Measurements from ENCODE around the gene GPR42. TPM values are rescaled to one million over a fixed set of nuclear protein-coding genes. Genes with fewer than 3 reads are reported as not detected.

GPR42 gene
- total RNA-seq, 4 donors from 2014 or later = 0.51 TPM; not detected in 3

DNA sequence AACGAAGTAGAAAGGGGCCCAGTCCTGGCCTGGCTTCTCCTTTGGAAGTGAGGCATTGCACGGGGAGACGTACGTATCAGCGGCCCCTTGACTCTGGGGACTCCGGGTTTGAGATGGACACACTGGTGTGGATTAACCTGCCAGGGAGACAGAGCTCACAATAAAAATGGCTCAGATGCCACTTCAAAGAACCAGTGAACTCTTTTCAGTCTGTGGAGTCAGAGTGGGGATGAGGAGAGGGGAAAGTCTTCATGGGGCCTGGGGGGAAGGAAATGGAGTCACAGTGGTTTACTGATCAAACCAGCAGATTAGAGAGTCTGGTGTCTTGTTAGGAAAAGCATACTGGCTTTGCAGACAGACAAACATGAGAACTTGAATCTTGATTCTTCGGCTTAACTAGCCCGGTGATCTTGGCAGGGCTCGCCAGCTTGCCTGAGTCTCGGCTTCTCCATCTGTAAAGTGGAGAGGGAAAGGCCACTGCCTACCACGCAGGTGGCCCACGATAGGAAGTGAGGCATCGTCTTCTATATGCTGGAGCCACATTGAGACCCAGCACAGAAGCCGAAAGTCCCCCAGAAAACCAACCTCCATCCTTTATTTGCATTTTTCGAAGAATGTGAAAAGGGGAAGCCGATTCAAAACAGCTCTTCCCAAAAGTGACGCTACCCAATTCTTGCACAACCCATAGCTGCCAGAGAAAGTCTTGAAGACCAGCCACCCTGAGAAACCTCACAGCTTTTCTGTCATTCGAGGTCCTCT lies 23.5 kb upstream of the GPR42 start, which contains the start of gene FFAR1:
Gene FFAR1, plus strand, starts transcription at position 732 of the 759 bp plus-strand sequence. CDS start 3,650 bp downstream, outside the sequence.
- no peak for TF ChIP-seq CTCF (IDR thresholded peaks at IDR 0.05; ENCODE audit: low read depth)

GRCh38 chr19:35347930-35348298 lies 23.0 kb upstream of the GPR42 start:
- TF ChIP-seq CTCF (IDR thresholded peaks at IDR 0.05; ENCODE audit: low read depth) = no peak

- no peak for TF ChIP-seq CTCF (IDR thresholded peaks at IDR 0.05; ENCODE audit: low read depth)
Measured at GRCh38 chr19:35348911-35349611, 21.8 kb upstream of the GPR42 start.

- TF ChIP-seq CTCF (IDR thresholded peaks at IDR 0.05; ENCODE audit: low read depth) = no peak
Measured at GRCh38 chr19:35349614-35350521, 21.0 kb upstream of the GPR42 start.

DNA sequence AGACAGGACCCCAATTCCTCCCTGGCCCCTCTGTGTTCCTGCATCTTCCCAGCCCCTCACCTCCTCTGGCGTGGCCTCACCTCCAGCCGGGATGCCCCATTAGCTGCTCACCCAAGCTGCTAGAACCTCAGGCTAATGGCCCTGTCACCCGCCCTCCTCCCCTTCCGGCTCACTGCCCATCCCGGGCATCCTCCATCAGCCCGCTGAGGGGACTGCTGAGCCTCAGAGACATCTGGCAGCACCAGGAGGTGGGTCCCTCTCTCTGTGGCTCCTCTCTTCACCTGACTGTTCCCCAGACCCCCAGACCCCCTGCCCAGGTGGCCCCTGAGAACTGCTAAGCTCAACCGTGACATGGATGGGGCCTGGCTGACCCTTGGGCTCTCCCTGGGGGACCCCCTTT lies 20.3 kb upstream of the GPR42 start:
- no peak for TF ChIP-seq CTCF (IDR thresholded peaks at IDR 0.05; ENCODE audit: low read depth)

DNA sequence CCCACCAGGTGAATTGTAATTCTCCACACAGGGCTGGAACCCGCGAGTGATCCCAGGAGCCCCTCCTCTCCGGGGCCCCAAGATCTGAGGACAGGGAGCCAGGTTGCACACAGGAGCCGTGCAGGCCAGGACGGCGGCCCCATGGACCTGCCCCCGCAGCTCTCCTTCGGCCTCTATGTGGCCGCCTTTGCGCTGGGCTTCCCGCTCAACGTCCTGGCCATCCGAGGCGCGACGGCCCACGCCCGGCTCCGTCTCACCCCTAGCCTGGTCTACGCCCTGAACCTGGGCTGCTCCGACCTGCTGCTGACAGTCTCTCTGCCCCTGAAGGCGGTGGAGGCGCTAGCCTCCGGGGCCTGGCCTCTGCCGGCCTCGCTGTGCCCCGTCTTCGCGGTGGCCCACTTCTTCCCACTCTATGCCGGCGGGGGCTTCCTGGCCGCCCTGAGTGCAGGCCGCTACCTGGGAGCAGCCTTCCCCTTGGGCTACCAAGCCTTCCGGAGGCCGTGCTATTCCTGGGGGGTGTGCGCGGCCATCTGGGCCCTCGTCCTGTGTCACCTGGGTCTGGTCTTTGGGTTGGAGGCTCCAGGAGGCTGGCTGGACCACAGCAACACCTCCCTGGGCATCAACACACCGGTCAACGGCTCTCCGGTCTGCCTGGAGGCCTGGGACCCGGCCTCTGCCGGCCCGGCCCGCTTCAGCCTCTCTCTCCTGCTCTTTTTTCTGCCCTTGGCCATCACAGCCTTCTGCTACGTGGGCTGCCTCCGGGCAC lies 19.3 kb upstream of the GPR42 start:
- no peak for TF ChIP-seq CTCF (IDR thresholded peaks at IDR 0.05; ENCODE audit: low read depth)
